ENCODE measurements around the gene CCDC88C.
"Not testable (repeated sequence)": the region's sequence is repeated elsewhere in the genome, so short reads cannot be mapped to it uniquely, and the experiment has no call there.

Gene CCDC88C

DNA sequence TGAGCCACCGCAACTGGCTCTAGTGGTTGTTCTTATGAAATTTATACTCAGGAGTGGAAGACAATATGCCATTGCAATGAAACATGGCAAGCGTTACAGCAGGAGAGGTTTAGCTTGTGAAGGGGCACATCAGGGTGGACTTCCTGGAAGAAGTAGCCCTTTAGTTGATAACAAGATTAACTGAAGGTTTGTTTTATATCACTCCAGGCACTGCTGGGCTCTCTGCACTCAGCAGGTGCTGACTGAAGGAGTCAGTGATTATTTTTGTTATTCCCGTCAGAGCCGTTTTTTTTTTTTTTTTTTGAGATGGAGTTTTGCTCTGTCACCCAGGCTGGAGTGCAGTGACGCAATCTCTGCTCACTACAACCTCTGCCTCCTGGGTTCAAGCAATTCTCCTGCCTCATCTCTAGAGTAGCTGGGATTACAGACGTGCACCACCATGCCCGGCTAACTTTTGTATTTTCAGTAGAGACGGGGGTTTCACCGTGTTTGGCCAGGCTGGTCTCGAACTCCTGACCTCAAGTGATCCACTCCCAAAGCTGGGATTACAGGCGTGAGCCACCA is 155.6 kb downstream of the CCDC88C start:
- DNase-seq, result no peak

DNA sequence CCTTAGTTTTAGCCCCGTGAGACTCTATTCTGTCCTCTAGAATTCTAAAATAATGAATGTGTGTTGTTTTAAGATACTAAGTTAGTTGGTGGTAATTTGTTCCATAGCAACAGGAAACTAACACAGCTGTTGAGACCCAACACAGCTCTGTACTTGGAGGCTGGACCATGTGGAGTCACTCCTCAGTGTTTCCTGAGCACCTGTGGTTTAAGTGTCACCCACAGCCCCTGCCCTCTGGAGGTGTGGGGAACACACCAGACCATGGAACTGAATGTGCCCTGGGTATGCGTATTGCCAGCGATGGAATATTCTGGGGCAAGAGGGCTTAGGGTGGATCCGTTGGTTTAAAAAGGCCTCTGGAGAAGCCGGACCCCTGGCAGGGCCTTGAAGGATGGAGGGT is 156.5 kb downstream of the CCDC88C start:
- no peak for DNase-seq

DNA sequence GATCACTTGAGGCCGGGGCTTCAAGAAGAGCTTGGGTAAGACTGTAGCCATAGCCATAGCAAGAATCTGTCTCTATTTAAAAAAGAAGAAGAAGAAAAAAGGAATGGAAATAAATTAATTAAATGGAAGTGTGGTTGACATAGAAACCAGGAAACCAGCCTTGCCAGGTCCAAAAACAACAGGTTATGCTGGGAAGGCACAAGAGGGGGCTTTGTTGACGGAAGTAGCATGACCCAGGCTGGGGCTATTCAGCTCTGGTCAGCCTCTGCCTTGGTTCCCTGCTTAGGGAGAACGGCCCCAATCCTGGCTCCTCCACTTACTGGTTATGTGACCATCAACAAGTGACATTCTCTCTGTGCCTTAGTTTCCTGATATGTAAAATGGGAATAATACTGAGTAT is 158.7 kb downstream of the CCDC88C start:
- DNase-seq, result no peak

DNA sequence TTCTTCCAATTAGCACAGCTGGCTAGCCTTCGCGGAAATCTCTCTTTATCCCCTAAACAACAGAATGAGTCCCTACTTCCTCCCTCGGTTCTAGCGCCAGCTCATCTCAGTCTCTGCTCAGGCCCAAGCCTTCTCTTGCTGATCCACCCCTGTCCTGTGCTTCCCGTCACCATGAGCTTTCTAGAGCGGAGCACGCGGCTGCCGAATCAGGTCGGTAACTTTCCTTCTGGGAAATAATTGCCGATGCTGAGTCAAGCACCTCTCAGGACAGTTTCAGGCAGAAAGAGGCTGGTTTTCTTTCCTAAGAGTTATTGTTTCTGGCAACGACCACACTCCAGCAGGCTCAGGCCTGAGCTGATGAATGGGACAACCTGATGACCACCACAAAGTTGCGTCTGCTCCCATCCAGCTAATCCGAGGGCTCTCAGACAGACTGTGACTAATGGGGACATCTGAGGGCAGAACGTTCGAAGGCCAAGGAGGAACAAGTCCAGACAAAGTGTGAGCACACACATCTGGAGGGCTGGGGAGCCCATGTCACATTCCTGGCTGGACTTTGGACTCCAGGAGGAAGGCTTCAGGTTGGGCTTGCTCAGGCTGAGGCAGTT is 159.5 kb downstream of the CCDC88C start:
- no peak for DNase-seq

DNA sequence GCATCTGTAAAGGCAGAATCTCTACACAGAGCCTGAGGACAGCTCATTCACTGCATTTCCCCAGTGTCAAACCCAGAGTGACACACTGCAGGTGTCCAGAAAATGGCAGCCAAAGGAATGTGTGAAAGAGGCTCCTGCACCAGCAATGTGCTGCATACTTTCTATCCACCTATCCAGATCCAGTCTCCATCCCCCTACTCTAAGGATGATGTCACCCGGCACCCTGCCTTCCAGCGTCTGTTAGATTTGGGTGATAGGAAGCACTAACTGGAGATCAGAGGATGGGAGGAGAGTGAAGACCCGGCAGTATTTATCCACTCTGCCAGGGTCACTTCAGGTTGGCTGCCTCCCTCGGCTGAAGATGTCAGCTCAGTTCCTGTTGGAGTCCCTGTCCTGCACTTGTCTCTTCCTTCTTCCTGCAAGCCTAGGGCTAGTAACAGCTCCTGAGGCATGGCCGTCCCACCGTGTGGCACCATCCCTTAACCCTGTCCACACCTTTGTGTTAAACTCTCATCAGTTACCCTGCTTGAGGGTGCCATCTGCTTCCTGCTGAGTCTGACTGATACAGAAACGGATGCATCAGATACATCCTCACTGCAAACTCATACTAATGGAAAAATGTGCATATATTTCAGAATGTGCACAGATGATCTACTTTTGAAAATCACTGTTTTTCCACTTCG is 160.2 kb downstream of the CCDC88C start:
- peak; percentile 59 for DNase-seq

DNA sequence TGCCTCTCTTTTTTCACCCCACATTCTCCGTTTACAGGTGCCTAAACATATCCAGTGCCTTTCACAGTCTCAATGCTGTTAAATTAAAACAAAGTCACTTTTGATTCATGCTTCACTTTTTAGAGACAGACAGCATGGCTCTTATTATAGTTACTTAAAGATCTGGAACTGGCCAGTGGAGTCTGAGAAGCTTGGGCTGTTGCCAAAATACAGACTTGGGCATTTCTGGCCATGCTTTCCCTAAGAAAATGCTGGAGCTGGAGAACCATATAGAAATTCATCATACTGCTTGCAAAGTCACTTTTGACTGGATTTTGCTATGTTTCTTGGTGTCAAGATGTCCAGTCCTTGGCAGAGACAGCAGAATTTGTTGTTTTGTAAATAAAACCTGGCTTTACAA is 161.0 kb downstream of the CCDC88C start:
- DNase-seq, result no peak

DNA sequence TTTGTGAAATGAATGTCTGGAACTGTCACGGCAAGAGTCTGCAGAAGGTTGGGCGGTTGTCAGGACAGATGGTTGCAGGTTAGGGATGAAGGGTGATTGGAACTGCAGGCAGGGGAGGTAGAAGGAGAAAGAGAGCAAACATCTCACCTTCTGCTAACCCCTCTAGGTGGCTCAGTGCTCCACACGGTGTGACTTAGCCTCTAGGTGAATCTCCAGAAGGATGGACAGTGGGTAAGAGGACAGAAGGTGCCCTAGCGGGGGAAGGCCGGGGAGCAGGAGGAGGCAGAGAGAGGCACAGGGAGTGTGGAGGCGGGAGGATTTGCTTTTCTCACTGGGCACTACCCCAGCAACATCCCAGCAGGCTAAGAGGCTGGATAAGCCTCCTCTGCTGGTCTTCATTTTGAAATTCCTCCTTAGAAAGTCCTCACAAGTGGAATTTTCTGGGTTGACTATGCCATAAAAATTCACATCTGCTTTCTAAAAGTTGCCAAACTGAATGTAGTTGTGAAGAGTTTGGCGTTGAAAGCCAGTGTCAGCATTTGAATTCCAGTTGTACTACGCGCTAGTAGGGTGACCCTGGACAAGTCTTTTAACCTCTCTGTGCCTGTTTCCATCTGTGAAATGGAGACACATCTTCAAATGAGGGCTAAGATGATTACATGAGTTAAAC is 162.5 kb downstream of the CCDC88C start:
- DNase-seq, result no peak

DNA sequence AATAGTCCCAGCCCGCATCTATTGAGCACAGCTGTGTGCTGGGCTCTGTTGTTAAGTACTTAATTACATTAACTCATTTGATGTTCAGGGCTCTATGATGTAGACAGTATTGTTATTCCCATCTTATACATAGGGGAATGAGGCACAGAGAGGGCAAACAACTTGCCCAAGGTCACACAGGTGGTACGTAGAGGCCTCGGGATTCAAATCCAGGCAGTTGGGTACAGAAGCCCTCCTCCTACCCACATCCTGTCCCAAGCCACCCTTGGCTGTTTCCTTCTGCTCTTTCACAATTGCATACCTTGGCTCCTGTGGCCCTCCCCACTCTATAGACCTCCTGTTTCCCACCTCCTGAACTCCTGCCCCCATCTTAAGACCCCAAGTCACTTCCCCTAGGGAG is 163.2 kb downstream of the CCDC88C start:
- no peak for DNase-seq

DNA sequence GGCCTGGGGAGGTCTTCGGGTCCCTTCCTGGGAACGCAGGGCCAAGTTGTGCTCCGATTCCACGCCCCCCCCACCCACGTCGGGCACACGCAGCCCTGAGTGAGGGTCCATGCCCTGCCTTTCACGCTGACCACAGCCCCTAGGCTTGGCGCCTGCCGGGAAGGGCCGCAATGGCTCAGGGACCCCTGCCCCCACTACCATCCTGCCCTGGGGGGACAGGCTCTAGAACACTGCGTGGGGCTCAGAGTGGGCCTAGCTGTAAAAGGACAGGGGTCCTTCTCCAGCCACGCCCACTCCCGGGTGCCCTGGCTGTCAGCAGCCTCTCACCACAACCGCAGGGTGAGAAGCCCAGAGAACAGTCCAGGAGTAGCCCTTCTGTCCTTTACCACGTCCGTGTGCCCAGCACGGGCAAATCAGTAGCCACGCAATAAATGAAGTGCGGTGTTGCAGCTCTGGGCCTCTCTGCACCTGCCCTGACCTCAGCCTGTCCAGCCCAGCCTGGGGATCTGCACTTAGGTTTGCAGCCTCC is 163.8 kb downstream of the CCDC88C start:
- DNase-seq, result no peak

DNA sequence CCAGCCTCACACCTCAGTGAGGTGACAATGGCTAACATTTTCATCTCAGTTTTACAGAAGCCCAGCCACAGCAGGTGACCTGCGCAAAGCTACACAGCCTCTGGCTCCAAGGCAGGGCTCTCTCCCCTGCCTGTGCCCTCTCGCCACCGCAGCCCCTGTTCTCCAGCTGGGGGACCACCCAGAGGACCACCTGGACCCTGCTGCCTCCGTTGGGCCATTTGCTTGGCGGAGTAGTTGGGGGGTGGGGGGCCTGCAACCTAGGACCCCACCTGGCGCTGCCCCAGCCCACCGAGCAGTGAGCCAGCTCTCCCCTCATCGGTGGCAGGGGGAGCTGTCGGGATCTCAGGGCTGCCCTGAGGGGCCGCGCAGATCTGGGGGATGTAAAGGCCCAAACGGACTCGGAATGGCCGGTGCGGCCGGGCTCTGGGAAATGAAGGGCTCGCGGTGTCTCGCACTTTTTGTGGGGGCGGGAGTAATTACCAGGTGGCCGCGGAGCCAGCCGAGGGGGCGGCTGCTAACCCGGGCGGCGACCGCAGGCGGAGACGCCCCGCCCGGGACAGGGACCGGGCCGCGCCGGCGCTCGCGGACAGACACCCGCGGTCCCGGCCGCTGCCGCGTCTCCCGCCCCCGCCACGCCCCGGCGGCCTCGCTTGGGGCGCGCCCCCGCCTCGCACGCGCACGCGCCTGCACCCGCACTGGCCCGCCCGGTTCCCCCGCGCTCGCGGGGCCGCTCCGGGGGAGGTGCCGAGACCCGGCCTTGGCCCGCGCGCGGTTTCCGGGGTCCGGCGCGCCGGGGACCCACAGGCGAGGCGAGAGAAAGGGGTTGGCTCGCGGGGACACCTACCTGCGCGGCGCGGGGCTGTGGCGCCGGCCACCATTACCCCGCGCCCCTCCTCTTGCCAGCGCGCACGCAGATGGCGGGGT is 164.5 kb downstream of the CCDC88C start:
- no peak for DNase-seq

DNA sequence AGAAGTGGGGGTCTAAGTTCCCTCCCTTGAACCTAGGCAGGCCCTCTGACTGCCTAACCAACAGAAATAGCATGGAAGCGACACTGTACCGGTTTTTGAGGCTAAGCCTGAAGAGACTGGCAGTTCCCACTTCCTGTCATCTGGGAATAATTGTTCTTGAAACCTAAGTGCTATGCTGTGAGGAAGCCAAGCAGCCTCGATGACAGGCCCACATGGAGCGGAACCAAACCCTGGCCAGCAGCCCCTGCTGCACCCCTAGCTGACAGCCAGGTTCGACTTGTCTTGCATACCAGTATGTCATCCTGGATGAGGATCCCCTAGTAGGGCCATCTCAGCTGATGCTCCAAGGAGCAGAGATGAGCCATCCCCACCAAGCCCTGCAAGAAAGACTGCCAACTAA is 166.7 kb downstream of the CCDC88C start:
- DNase-seq, result no peak

DNA sequence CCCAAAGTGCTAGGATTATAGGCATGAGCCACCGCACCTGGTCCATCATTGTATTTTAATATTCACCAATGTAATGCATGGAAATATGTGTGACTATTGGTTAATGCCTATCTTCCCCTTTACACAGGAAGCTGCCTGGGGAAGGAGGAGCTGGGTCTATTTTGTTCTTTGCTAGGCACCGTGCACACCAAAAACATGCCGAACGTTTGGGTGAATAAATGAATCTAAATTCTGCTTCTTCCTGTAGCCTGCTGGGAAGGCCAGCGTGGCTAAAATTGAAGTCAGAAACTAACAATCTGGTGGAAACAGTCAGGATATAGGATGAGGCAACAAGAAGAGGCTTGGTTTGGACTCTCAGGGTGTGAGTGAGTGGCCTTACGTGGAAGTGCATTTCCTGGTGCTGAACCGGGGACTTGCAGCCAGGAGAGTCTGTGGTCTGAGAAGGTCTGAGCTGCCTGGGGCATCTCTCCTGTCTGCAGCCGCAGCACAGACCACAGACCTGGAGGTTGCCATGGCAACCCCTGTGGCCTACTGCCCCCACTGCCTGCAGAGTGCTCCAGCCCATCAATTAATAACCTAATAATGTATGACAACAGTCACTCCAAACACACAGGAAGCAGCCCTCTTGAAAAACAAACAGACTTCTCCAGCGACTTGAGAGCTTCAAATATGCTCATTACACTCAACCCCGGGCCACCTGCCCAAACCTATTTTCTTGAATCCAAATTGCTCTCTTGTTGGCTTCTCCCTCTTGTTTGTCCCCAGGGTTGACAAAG is 167.6 kb downstream of the CCDC88C start:
- peak; percentile 34 for DNase-seq

DNA sequence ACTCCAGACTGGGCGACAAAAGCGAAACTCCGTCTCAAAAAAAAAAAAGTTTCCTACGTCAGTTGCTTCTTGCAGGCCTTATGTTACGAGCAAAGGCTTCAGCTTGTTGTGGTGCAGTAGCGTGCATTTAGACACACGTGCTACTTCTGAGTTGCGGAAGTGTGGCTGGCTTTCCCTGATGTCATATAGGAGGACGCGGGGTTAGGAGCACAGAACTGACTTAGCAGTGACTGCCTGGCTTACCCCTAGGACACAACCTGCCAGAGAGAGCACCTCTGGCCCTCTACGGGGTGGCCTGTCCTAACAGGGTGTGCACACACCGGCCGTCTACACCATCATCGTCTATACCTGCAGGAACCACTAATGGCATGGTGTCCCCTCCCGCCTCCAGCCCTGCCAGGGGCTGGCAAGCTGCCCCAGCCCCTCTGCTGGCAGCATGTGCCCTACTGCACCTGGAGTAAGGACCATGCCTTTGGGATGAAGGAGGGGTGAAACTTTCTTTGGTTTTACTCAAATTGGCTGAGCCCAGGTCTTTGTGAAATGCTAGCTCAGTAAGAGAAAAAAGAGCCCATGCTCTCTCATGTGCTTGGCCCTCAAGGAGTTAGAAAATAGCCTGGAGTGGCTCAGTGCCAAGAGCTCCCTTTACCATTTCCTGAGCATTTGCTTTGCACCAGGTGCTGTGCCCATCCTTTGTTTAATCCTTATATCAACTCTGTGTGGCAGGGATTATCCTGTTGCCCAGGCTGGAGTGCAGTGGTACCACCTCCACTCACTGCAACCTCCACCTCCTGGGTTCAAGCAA is 171.4 kb downstream of the CCDC88C start:
- no peak for DNase-seq

DNA sequence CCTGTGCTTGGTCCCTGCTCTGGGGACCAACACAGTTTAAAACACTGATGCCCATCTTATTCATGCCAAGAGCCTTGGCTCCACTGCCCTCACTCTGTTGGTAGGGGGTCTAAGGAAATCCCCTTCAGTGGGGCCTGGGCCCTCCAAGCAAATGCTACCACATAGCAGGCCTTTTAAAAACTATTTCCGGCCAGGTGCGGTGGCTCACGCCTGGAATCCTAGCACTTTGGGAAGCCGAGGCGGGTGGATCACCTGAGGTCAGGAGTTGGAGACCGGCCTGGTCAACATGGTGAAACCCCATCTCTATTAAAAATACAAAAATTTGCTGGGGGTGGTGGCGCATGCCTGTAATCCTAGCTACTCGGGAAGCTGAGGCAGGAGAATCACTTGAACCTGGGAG is 172.0 kb downstream of the CCDC88C start:
- not testable (repeated sequence) for DNase-seq

DNA sequence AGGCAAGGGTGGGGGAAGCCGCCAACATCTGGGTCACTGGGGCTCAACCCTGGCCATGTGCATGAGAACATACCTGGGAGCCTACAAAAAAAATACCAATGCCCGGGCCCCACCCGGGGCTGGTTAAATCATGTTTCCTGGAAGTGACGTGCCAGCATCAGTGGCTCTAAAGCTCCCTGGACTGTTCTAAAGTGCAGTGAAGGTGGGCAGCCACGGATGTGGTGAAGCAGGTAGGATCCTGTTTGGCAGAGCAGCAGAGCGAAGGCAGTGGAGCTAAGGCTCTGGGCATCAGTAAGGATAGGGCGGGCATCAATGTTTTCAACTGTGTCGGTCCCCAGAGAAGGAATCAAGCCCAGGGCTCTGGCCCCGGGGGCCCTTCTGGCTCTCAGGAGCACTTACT is 172.6 kb downstream of the CCDC88C start:
- DNase-seq, result no peak

DNA sequence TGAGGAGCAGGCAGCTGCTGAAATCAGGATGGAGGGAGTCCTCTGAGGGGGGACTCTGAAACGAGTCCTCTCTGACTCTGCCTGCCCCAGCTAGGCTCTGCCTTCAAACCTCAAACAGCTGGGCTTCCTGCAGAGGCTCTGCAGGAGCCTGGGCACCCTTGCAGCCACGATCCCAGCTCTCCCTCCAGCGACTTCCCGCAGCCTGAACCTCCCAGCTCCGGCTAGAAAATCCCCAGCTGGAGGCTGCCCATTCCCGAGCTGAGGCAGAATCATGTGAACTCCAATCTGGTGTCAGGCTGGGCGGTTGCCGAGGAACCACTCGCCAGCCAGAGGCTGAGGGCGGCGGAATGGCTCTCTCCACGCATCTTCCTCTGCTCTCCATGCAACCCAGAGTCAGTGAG is 173.1 kb downstream of the CCDC88C start, which contains the start of gene GPR68:
TSS of gene GPR68 (minus strand) at position 204 of the 401 bp plus-strand sequence. CDS start 9,654 bp downstream, outside the sequence.
- peak; percentile 55 for DNase-seq

DNA sequence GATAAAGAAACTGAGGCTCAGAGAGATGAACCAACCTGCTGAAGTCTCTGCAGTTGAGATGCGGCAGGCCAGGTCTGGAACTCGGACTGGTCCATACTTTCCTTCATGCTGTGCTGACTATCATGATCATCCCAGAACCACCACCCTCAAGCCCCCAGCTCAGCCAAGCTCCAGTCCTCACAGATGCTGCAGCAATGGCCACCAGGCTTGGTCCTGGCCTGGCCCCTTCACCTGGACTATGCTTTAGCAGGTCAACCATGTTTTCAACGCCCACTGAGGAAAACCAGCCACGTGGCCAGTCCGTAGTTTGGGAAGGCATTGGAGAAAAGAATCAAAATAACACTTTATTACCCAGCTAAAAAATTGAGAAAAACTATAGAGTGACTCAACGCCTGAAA is 174.5 kb downstream of the CCDC88C start:
- no peak for DNase-seq

DNA sequence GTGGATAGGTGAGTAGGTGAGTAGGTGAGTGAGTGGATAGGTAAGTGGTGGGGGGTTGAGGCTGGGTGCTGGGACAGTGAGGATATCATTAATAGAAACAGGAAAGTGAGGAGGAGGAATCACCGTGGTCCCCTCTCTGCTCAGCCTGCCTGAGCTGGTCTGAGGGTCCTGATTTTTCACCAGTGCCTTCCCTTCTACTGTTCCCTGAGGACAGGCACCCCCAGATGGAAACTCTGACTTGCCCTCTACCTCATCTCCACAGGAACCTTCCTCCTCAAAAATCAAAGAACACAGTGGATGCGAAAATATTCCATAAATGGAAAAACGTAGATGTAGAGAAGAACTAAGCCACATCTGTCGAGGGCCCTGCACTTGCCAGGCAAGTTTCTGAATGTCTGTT is 175.0 kb downstream of the CCDC88C start:
- no peak for DNase-seq

DNA sequence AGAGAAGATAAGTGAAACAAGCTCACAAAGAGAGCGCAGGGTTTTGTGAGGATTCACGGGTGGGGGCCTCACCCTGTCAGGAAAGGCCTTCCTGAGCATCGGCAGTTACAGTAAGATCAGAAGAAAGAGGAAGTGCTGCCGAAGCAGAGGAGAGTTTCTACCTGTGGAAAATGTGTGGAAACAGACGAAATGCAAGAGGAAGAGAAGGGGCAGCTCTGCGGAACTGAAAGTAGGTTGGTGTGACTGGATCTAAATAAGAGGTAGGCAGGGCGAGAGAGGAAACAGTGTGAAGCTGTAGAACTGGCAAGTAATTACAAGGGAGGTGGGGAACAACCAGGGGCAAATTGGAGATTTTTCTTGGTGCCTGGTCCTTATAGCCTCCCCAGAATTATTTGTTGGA is 175.8 kb downstream of the CCDC88C start:
- no peak for DNase-seq

DNA sequence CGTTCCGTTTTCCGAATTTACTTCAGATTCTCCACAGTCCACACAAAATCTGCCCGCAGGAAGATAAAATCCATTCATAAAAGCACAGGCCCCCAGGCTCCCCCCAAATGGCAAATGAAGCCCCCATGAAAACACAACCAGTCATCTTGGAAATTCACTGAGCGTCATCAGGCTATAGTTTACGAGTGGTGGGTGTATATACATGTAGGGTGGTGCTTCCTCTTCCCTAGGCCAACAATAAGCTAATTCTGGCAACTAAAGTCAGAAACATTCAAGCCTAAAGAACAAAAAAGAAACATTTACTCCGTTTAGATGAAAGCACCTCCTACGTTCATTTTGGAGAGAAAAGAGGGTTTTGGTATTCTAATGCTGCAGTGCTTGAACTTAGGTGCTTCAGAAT is 179.0 kb downstream of the CCDC88C start:
- DNase-seq, result no peak

DNA sequence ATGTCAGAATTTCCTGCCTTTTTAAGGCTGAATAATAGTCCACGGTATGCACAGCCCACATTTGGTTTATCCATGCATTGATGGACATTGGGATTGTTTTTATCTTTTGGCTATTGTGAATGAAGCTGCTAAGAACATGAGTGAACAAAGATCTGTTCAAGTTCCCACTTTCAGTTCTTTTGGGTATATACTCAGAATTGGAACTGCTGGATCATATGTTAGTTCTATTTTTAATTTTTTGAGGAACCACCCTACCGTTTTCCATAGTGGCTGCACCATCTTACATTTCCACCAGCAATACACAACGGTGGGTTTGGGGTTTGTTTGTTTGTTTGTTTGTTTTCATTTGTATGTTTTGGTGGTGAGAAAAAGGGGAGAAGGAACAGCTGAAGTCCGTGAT is 179.5 kb downstream of the CCDC88C start:
- DNase-seq, result no peak
